ENCODE results near the gene HNRNPR.
"Not testable (repeated sequence)": the region's sequence is repeated elsewhere in the genome, so short reads cannot be mapped to it uniquely, and the experiment has no call there.

The HNRNPR gene

GRCh38 chr1:23344111-23344986 lies at the start of gene HNRNPR:
TSS of gene HNRNPR (minus strand) at chr1:23344284. CDS start at chr1:23341008, 3,276 bp downstream.
- DNase-seq = peak; percentile 95 to 97 (median 97)

- no peak for DNase-seq
These were observed 49.6 kb upstream of the HNRNPR start for GRCh38 chr1:23393706-23394105.

DNA sequence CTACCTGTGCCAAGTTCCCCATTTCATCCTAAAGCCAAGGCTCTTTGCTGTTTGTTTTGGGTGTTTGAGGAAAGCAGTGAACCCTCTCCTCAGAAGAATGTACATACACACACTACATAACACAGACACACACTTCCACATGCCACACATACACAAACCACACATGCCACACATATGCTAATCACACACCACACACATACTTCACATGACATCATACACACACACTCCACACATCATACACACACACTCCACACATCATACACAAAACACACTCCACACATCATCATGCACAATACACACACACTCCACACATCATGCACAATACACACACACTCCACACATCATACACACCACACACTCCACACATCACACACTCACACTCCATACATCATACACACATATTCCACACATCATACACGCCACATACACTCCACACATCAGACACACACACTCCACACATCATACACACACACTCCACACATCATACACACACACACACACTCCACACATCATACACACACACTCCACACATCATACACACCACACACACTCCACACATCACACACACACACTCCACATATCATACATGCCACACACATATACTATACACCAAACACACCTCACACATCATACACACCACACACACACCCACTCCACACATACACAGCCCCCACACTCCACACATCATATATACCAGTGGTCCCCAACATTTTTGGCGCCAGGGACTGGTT lies 48.2 kb upstream of the HNRNPR start:
- DNase-seq = no peak

- DNase-seq = no peak
These were observed 45.8 kb upstream of the HNRNPR start for GRCh38 chr1:23389837-23390321.

GRCh38 chr1:23387494-23387893 lies 43.4 kb upstream of the HNRNPR start:
- DNase-seq = no peak

DNA sequence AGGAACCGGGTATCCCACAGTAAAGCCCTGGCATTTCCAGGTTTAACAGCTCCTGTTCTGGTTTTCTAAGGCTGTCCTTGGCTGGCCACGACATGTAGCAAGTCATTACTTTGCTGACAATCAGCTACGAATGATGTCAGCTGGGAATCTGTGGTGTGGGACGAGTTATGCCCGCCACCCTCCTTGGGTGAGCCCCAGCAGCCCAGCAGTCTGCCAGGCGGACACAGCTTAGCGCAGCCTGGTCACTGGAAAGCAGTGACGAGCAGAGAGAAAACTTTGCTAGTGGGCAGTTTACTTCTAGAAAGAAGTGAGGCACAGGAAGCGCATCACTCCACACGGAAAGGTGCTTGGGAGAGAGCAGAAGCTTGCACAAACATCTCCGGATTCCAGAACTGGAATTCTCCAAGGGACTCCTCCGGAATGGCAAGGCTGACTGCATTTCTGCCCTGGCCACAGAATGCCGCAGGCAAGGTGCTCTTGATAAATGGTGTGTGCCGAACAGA lies 41.1 kb upstream of the HNRNPR start:
- no peak for DNase-seq

GRCh38 chr1:23384312-23385058 lies 40.4 kb upstream of the HNRNPR start:
- no peak for DNase-seq

- DNase-seq = no peak
These were observed 39.7 kb upstream of the HNRNPR start for GRCh38 chr1:23383577-23384311.

GRCh38 chr1:23381233-23381885 lies 37.3 kb upstream of the HNRNPR start:
- DNase-seq = no peak

DNA sequence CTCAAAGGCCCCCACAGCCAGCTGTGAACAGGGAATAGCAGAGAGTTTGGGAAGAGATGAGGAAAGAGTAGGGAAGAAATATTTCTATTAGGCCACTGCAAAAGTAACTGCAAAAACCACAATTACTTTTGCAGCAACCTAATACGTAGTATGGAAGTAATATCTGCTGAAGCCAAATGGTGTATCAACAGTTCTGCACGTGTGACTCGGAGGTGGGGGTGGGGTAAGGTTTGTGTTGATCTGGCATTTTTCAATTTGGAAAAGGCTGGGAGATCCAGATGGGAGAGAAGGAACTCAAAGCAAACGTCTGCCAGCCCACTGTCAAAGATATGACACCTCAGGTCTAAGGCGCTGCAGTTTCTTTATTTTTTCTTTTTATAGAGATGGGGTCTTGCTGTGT lies 36.6 kb upstream of the HNRNPR start:
- no peak for DNase-seq

DNA sequence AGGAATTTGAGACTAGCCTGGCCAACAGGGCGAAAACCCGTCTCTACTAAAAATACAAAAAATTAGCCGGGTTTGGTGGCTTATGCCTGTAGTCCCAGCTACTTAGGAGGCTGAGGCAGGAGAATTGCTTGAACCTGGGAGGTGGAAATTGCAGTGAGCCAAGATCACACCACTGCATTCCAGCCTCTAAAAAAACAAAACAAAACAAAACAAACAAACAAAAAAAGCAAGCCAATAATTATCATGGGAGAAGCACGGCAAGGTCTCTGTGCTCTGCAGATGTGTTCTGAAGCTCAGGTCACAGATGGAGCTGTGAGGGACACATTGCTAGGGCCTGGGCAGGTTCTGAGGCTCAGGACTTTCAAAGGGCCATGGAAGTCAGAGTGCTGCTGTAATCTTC lies 36.2 kb upstream of the HNRNPR start:
- DNase-seq = not testable (repeated sequence)

DNA sequence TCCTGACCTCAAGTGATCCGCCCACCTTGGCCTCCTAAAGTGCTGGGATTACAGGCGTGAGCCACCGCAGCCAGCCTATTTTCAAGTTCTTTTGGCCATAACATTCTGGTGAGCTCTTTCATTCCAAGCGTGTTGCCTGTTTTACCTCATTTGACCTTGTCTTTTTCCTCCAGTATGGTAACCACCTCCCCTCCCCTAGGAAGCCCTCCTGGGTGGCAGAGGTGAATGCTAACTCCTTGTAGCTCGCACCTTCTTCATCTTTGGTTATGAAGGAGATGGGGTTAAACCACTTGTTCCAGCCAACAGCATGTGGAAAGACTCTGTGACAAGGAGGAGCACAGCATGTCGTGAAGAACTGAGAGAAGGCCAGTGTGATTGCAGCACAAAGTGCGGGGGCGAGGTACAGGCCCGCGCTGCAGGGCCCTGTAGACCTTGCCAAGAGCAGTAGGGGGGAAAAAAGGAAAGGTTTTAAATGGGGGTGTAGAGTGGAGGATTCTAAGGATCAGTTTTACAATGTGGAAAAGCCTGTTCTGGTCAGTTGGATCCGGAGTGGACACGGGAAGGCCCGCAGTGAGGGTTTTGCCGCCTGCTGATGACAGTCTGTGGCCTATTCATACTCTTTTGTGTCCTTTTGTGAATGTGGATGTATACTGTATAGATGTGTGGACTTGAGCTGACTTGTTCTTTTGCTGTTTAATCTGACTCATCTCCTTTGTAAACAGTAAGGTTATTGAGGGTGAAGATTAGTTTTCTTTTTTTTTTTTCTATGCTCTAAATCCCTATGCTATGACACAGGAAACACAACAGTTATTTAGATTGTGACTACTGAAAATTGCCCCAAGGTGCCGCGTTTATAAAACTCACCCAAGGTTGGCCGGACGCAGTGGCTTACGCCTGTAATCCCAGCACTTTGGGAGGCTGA lies 33.1 kb upstream of the HNRNPR start:
- no peak for DNase-seq

- not testable (repeated sequence) for DNase-seq
These were observed 30.1 kb upstream of the HNRNPR start for GRCh38 chr1:23374079-23374735.

- DNase-seq = no peak
These were observed 28.1 kb upstream of the HNRNPR start for GRCh38 chr1:23371987-23372880.

- no peak for DNase-seq
These were observed 26.9 kb upstream of the HNRNPR start for GRCh38 chr1:23370709-23371584.

- DNase-seq = no peak
These were observed 26.2 kb upstream of the HNRNPR start for GRCh38 chr1:23370330-23370708.

DNA sequence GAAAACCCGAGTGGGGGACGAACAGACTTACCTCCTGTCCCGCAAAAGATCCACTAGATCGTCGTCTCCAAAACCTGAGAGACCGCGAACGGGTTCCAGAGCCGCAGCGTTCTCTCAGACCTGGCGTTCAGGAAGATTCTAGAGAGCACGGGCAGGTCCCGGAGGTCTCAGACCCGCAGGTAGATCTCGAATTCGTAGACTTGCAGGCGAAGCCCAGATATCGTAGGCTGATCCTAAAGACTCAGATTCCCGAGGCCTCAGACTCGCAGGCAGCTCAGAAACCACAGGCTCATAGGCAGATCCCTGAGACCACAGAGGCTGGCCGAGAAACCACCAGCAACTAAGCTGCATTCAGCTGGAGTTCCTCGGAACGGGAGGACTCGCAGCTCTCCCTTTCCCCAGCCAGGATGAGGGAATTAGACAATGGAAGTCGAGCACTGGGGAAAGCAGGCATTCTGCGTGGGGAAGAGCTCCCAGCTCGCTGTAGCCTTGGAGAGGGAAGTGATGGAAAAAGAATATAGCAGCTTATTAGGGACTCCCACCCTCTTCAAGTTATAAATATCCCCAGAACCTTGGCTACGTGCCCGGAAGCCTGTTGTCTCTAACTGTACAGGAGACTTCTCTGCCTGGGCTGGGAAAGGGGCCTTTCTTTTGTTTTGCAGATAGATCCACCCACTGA lies 25.4 kb upstream of the HNRNPR start, which contains the start of gene ZNF436:
Gene ZNF436, minus strand, starts transcription at position 502 of the 679 bp plus-strand sequence. CDS start 1,831 bp downstream, outside the sequence.
- DNase-seq = peak in 2 of 4 experiments; percentile 12 to 17
